NCI-H2196 treated with DMSO at 0.1 percent for 48 hours (cell line): ENCODE data around the gene ASIC3.
"Not testable (repeated sequence)": the region's sequence is repeated elsewhere in the genome, so short reads cannot be mapped to it uniquely, and the experiment has no call there.

Source experiments
- DNase-seq: peaks from one replicate; lab custom pipeline; 2025; ENCODE audit not compliant: unreplicated experiment; lab: John Stamatoyannopoulos, UW

The ASIC3 gene

GRCh38 chr7:151047976-151048815 lies at the start of gene ASIC3:
ASIC3 (plus strand) TSS chr7:151048531; CDS start chr7:151048886, 355 bp downstream.
- DNase-seq, result no peak

GRCh38 chr7:150999001-150999400 lies 49.3 kb upstream of the ASIC3 start:
- no peak for DNase-seq

GRCh38 chr7:150999497-151000230 lies 48.7 kb upstream of the ASIC3 start:
- DNase-seq, result no peak

- no peak for DNase-seq
Observed at GRCh38 chr7:151000897-151001495, 47.3 kb upstream of the ASIC3 start.

- DNase-seq, result no peak
Observed at GRCh38 chr7:151001546-151001945, 46.8 kb upstream of the ASIC3 start.

- peak; percentile 23 for DNase-seq
Observed at GRCh38 chr7:151003572-151003971, 44.8 kb upstream of the ASIC3 start.

GRCh38 chr7:151005566-151005965 lies 42.8 kb upstream of the ASIC3 start:
- no peak for DNase-seq

- no peak for DNase-seq
Observed at GRCh38 chr7:151006590-151007300, 41.6 kb upstream of the ASIC3 start.

- DNase-seq, result no peak
Observed at GRCh38 chr7:151007469-151007898, 40.8 kb upstream of the ASIC3 start.

- no peak for DNase-seq
Observed at GRCh38 chr7:151008143-151008510, 40.2 kb upstream of the ASIC3 start.

- DNase-seq, result no peak
Observed at GRCh38 chr7:151008511-151009323, 39.6 kb upstream of the ASIC3 start.

- no peak for DNase-seq
Observed at GRCh38 chr7:151009327-151010036, 38.8 kb upstream of the ASIC3 start.

GRCh38 chr7:151010037-151010306 lies 38.4 kb upstream of the ASIC3 start:
- no peak for DNase-seq

- DNase-seq, result no peak
Observed at GRCh38 chr7:151010307-151011096, 37.8 kb upstream of the ASIC3 start.

GRCh38 chr7:151011097-151011409 lies 37.3 kb upstream of the ASIC3 start:
- no peak for DNase-seq

- not testable (repeated sequence) for DNase-seq
Observed at GRCh38 chr7:151011616-151012015, 36.7 kb upstream of the ASIC3 start.

- DNase-seq, result no peak
Observed at GRCh38 chr7:151012031-151012692, 36.2 kb upstream of the ASIC3 start.

- no peak for DNase-seq
Observed at GRCh38 chr7:151012911-151013347, 35.4 kb upstream of the ASIC3 start.

- DNase-seq, result no peak
Observed at GRCh38 chr7:151013356-151013732, 35.0 kb upstream of the ASIC3 start.
